Endothelial cell of hepatic sinusoid (primary cell): ENCODE results near the gene UAP1L1.
"Not testable (repeated sequence)": the region's sequence is repeated elsewhere in the genome, so short reads cannot be mapped to it uniquely, and the experiment has no call there.

Experiments
- in situ Hi-C: cut with HindIII; loops from 2 replicates; pipeline ENCODE4 v1.10.0; 2017; ENCODE audit warnings: low sequenced_read_pairs

The UAP1L1 gene

GRCh38 chr9:137077010-137077747 is at the start of gene UAP1L1:
Gene UAP1L1 (plus strand): TSS chr9:137077517. CDS start chr9:137077533, 16 bp downstream.
- in situ Hi-C loops = no loop called here

DNA sequence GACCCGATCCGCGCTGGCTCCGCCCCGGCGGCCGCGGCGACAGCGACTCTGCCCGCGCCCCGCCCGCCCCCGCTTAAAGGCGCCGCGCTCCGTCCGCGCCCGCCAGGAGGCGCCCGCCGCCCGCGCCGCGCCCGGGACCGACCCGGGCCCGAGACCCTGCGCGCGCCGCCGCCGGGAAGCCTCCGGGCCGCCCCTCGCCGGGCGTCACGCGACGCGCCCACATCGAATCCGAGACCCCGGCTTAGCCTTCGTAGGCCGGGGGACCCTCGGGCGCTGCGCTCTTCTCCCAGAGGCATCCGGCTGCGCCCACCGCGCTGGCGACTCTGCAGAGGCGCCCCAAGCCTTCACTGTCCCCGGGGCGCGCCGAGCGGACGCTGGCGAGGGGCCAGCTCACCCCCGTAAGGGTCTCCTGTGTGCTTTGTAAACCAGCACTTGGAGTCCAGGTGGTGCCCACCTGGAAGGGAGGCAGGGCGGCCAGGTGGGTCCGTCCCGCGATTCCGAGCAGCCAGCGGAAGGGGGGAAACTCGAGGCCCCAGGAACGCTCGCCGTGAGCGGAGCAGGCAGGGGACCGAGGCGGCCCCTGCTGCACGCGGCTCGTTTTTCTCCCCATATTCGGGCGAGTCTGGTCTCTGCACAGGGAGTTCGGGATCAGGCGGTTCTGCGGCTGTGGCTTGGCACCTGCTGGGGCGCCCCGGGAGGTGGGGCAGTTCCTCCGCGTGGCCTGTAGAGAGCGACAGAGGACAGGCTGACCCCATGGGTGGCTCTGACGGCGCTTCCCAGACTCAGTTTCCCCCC is 48.9 kb upstream of the UAP1L1 start:
- in situ Hi-C loops = loop anchor here (5.0 kb wide), 4 partner anchors 56 to 246 kb away; partner anchors contain the start of gene C8G

DNA sequence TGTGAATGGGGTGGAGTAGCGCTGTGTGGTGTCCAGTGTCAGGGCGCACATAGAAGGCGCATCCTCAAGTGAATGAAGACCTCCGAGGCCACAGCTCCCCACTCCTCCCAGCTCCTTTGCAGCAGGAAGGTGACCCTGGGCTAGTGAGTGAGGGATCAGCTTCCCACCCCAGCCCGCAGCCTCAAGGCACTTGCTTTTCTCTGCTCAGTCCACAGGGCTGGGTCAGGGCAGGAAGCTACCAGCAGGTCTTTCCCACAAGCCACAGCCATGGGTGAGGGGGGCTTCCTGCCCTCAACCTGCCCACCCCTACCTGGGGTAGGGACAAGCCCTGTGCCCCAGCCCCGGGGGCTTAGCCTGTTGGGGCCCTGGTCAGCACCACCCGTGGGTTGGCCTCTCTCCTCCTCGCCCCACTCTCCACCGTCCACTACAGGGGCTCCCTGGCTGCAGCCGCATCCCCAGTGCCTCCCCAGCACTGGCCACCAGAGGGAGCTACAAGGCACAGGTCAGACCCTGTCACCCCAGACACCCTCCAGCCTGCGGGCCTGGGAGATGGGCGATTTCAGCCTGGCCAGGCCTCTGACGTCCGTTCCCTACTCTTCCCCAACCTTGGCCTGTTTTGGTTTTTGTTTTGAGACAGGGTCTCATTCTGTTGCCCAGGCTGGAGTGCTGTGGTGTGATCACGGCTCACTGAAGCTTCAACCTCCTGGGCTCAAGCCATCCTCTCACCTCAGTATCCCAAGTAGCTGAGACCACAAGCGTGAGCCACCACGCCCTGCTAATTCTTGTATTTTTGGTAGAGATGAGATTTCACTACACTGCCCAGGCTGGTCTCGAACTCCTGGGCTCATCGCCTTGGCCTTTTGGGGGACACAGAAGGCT is 48.0 kb upstream of the UAP1L1 start:
- in situ Hi-C loops = loop anchor here (5.0 kb wide), 4 partner anchors 57 to 247 kb away; partner anchors contain the start of gene C8G

- in situ Hi-C loops = no loop called here
Measured at GRCh38 chr9:137030006-137030405, 47.3 kb upstream of the UAP1L1 start.

GRCh38 chr9:137030538-137031527 is 46.5 kb upstream of the UAP1L1 start:
- in situ Hi-C loops = no loop called here

DNA sequence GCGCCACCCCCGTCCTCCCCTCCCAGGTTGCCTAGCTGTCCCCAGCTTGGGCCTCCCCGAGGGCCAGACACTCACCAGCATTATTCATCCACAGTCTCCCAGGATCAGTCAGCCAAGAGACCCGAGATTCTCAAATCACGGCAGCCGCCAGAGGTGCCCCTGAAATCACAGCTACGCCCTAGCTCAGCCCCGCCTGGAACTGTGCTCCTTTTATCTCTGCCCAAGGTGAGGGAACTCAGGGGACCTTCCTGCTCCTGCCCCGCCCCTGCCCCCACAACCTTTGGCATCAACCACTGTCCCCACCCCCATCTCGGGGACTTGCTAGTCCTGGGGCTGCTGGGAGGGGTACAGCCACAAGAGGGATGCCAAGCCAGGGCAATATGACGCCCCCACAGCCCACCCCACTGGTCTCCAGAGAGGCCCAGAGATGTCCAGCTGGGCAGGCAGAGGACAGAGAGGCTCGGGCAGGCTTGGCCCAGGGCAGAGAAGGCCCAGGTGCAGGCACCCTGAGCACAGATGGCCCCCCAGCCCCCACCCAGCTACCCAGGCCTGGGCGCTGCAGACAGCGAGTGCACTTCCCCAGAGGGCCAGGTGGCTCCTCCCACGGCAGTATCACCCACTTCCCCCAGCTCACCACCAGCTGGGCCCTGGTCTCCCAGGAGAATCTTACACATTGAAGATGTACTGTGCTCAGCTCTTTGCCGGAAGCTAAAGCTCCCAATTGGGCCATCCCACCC is 45.2 kb upstream of the UAP1L1 start, which contains the start of gene FUT7:
Gene FUT7, minus strand, starts transcription at position 185 of the 737 bp plus-strand sequence. Its CDS starts 97 bp downstream, at position 88.
- in situ Hi-C loops = no loop called here

DNA sequence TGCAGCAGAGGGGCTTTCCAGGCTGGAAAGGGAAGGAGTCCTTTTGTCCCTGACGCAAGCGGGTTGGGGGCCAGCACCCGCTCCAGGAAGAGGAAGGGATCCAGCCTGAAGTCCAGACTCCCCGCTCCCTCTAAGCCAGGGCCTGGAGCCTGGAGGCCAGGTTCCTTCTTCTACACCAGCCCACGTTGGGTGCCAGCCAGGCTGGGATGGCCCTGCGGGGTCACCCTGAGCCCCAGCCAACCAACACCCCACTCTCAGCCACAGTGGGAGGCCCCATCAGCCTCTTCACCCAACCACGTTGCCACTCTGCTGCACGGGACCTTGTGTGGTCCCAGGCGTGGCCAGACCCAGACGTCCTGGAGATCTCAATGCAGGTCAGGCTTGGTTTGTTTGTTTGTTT is 44.5 kb upstream of the UAP1L1 start:
- in situ Hi-C loops = no loop called here

DNA sequence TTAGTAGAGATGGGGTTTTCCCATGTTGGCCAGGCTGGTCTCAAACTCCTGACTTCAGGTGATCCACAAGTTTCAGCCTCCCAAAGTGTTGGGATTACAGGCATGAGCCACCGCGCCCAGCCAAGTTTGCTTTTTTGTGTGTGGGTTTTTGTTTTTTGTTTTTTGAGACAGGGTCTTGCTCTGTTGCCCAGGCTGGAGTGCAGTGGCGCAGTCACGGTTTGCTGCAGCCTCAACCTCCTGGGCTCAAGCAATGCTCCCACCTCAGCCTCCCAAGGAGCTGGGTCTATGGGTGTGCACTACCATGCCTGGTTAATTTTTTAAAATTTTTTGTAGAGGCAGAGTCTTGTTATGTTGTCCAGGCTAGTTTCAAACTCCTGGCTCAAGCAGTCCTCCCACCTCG is 43.8 kb upstream of the UAP1L1 start:
- in situ Hi-C loops = not testable (repeated sequence)

GRCh38 chr9:137034039-137034708 is 43.1 kb upstream of the UAP1L1 start:
- in situ Hi-C loops = no loop called here

DNA sequence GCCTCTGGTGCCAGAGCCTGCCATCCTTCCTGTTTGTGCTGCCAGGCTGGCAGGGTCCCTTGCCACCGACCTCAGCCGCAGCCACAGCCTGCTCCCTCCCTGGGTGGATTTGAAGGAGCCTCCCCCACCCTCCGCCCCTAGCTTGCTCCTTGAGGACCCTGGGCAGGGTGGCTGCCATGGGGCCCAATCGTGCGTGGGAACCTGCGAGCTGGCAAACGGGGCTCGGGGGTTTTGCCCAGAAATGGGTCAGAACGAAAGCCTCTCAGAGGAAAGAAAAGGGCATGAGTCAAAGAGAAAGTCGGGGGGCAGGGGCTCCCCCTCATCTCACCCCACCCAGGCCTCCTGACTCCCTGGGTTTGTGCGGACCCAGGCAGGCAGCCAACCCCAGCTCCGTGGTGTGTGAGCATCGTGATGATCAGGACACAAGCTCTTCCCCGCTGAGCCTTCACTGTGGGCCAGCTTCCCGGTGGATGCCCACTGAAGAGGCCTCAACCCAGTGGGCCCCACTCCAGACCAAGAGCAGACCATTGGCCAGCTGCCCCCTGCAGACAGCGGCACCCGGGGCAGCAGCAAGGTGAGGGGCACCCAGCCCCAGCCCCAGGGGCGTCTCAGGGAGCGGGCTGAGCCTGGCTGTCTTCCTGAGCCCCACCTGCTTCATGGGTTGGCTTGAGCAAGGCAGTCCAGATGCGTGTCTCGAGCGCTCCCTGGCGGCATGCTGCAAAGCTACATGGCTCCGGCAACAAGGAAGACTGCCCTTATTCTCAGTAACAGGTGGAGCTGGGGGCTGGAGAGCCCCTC is 42.4 kb upstream of the UAP1L1 start:
- in situ Hi-C loops = no loop called here

DNA sequence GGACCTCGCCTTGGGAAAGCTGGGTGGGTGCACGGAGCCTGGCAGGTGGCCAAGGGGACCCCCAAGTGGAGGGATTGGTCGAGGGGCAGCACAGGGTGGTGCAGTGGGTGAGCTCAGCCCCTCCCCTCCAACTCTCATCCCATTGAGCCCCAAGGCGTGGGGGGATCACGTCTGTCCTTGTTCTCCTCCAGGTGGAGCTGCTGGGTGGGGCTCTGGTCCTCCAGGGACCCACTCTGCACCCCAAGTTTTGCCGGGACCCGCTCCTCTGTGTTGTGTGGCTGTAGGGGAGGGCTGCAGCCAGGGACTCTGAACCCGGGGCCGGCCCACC is 41.8 kb upstream of the UAP1L1 start:
- in situ Hi-C loops = no loop called here

DNA sequence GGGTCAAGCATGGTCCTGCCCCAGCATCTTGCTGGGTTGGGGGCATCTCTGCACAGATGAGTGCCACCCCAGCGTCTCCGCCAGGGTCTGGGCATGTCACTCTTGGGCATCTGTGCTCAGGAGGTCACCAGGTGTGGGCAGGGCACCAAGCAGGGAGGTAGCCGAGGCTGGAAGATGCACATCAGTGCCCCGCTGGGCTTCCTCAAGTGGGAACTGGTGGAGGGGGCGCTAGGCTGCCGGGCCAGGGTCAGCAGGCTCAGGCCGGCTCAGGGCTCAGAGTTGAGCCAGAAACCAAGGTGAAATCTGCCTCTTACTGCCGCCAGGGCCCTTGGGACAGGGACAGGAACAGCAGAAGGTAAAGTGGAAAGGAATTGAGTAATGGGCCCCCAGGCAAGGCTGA is 41.4 kb upstream of the UAP1L1 start:
- in situ Hi-C loops = no loop called here

- in situ Hi-C loops = no loop called here
Measured at GRCh38 chr9:137037035-137037434, 40.3 kb upstream of the UAP1L1 start.

GRCh38 chr9:137037483-137037882 is 39.8 kb upstream of the UAP1L1 start:
- in situ Hi-C loops = no loop called here

GRCh38 chr9:137038916-137039315 is 38.4 kb upstream of the UAP1L1 start:
- in situ Hi-C loops = no loop called here

GRCh38 chr9:137039611-137040366 is 37.5 kb upstream of the UAP1L1 start:
- in situ Hi-C loops = no loop called here

GRCh38 chr9:137040568-137040967 is 36.7 kb upstream of the UAP1L1 start:
- in situ Hi-C loops = no loop called here
